Natural killer cell treated with Interleukin-12 subunit alpha and Interleukin-12 subunit beta and Interleukin-15 and Interleukin-18, amount 100 ng/mL, for 72 hours (primary cell): ENCODE measurements around the gene DCTN4. TPM values are rescaled to one million over a fixed set of nuclear protein-coding genes. Genes with fewer than 3 reads are reported as not detected.
A peak's percentile ranks its signal among the peaks of the same experiment; 100 is the strongest.

Experiments used
- ATAC-seq, 2 donors: fragments of 150-1000 bp; cut with Tn5 transposase in 1 of 2; sonication (Bioruptor Pico), chemical (Tn5 transposase) in 1 of 2; 2 replicates each; pipeline ENCODE4 v1.10.0; 2021
- DNase-seq: peaks from one replicate; pipeline ENCODE4 v3.0.0; 2022; ENCODE audit warnings: low spot score
- H3K27ac Mint-ChIP-seq, 2 donors: 1 replicate in 1 of 2; 2 replicates in 1 of 2; pipeline ENCODE4 v1.8.0; 2022; ENCODE audit warnings: mixed read lengths in 2 of 2, mild to moderate bottlenecking in 1 of 2, moderate library complexity in 1 of 2
- H3K27me3 Mint-ChIP-seq, 2 donors: 1 replicate in 1 of 2; 2 replicates in 1 of 2; pipeline ENCODE4 v1.8.0; 2022; ENCODE audit warnings: mixed read lengths in 2 of 2
- H3K36me3 Mint-ChIP-seq: one replicate; pipeline ENCODE4 v1.8.0; 2022; ENCODE audit warnings: mixed read lengths
- H3K4me1 Mint-ChIP-seq, 2 donors: 1 replicate in 1 of 2; 2 replicates in 1 of 2; pipeline ENCODE4 v1.8.0; 2022; ENCODE audit warnings: low read depth in 2 of 2, mixed read lengths in 2 of 2, mild to moderate bottlenecking in 1 of 2
- H3K4me3 Mint-ChIP-seq: one replicate; pipeline ENCODE4 v1.8.0; 2022; ENCODE audit warnings: mixed read lengths
- H3K9me3 Mint-ChIP-seq: 2 replicates; pipeline ENCODE4 v1.8.0; 2022; ENCODE audit warnings: mixed read lengths
- total RNA-seq, 2 donors: library from RNA; stranded (reverse); gene quantifications; one replicate each; pipeline ENCODE4 v1.2.3, GENCODE V29; 2022

DCTN4 gene
- total RNA-seq, 2 donors from 2014 or later, result 54.1 to 68.8 TPM

GRCh38 chr5:150662731-150663516, 95.9 kb downstream of the DCTN4 start:
- ATAC-seq, result peak in 1 of 2 donors; percentile 31
- Mint-ChIP-seq H3K4me3 (no peak overlapping the region), H3K27ac (no peak overlapping the region), H3K9me3 (no peaks in the 10 kb centered on the region), H3K36me3 (no peaks in the 10 kb centered on the region), H3K27me3 (peaks cover 4 to 8% of the 10 kb centered on the region in 2 donors), H3K4me1 (peaks cover 0 to under 1% of the 10 kb centered on the region in 2 donors)
- peak; percentile 37 for DNase-seq

- no peak overlapping the region for H3K27ac Mint-ChIP-seq
- no peak overlapping the region for H3K4me3 Mint-ChIP-seq
- no peaks in the 10 kb centered on the region for H3K36me3 Mint-ChIP-seq
- ATAC-seq, result no peak
- peaks cover 4 to 8% of the 10 kb centered on the region in 2 donors for H3K27me3 Mint-ChIP-seq
- H3K9me3 Mint-ChIP-seq, result no peaks in the 10 kb centered on the region
- H3K4me1 Mint-ChIP-seq, result peaks cover 8 to 9% of the 10 kb centered on the region in 2 donors
- DNase-seq, result peak; percentile 15
These were observed 96.8 kb downstream of the DCTN4 start for GRCh38 chr5:150661821-150662596.

- H3K27ac Mint-ChIP-seq, result no peak within 1 kb of the TSS
- DNase-seq (peak; percentile 8), ATAC-seq (no peak)
- no peaks in the 10 kb centered on the region for H3K9me3 Mint-ChIP-seq
- peaks cover 4 to 8% of the 10 kb centered on the region in 2 donors for H3K27me3 Mint-ChIP-seq
- no peak within 1 kb of the TSS for H3K4me3 Mint-ChIP-seq
- H3K4me1 Mint-ChIP-seq, result peaks cover 8 to 9% of the 10 kb centered on the region in 2 donors
- H3K36me3 Mint-ChIP-seq, result no peaks in the 10 kb centered on the region
These were observed 97.7 kb downstream of the DCTN4 start, which contains the start of gene MYOZ3 for GRCh38 chr5:150661086-150661485. TSS of gene MYOZ3 (plus strand) at chr5:150661251. CDS start at chr5:150662942, 1,691 bp downstream.

DNA sequence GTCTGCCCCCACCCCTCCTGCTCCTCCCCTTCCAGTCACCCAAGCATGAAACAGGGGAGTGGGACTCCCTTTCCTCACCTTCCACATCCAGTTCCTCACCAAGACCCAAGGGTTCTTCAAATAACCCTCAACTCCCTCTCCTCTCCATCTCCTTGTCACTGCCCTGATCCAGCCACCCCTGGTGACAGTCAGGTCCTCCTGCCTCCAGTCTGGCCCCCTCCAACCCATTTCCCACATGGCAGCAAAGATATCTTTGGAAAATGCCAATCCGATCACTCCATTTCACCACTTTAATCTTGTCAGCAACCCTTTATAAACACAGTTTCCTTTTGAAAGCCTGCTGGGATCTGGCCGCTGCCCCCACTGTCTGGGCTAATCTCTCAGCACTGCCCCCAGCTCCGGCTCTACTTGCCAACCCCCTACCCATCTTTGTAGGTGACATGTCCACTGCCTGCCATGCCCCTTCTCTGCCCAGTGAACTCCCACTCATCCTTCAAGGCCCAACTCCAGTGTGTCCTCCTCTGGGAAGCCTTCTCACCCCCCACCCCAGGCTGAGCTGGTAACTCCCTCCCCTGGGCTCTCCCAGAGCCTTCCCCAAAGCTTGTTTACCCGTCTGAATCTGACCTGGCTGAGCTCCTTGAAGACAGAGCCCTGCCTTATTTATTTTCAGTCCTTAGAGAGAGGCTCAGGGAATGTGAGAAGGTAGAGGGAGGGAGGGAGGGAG, 98.5 kb downstream of the DCTN4 start:
- Mint-ChIP-seq H3K4me1 (peaks cover 8 to 9% of the 10 kb centered on the region in 2 donors), H3K27me3 (peaks cover 4 to 8% of the 10 kb centered on the region in 2 donors), H3K4me3 (no peak overlapping the region), H3K27ac (no peak overlapping the region), H3K36me3 (no peaks in the 10 kb centered on the region), H3K9me3 (no peaks in the 10 kb centered on the region)
- ATAC-seq (no peak), DNase-seq (peak; percentile 55)

GRCh38 chr5:150659360-150660107, 99.3 kb downstream of the DCTN4 start:
- peak; percentile 58 for DNase-seq
- ATAC-seq, result no peak
- Mint-ChIP-seq H3K9me3 (no peaks in the 10 kb centered on the region), H3K4me3 (no peak overlapping the region), H3K36me3 (no peaks in the 10 kb centered on the region), H3K27me3 (peaks cover 2 to 8% of the 10 kb centered on the region in 2 donors), H3K4me1 (peaks cover 8 to 9% of the 10 kb centered on the region in 2 donors), H3K27ac (no peak overlapping the region)

DNA sequence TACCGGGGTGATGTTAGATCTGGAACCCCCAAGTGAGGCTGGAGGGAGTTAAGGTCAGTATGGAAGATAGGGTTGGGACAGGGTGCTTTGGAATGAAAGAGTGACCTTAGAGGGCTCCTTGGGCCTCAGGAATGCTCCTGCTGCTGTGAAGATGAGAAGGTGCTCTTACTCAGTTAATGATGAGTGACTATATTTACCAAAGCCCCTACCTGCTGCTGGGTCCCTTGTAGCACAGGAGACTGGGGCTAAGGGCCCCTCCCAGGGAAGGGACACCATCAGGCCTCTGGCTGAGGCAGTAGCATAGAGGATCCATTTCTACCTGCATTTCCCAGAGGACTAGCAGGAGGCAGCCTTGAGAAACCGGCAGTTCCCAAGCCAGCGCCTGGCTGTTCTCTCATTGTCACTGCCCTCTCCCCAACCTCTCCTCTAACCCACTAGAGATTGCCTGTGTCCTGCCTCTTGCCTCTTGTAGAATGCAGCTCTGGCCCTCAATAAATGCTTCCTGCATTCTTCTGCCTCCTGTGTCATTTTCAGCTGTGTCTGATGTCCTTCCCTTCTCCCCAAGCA, 100.0 kb downstream of the DCTN4 start:
- ATAC-seq (no peak), DNase-seq (peak; percentile 38)
- Mint-ChIP-seq H3K4me1 (peaks cover 8 to 9% of the 10 kb centered on the region in 2 donors), H3K27ac (no peak overlapping the region), H3K4me3 (no peak overlapping the region), H3K9me3 (no peaks in the 10 kb centered on the region), H3K27me3 (peaks cover 2 to 8% of the 10 kb centered on the region in 2 donors), H3K36me3 (no peaks in the 10 kb centered on the region)

Other genes with a start within 250 kb of the DCTN4 start
- gene SYNPO, start 118.4 kb downstream of the DCTN4 start, total RNA-seq, result 1 to 10 TPM; 1.0 to 9.3 TPM
- not detected for gene MYOZ3, start 97.8 kb downstream of the DCTN4 start, total RNA-seq
- 10 to 100 TPM; 72.5 to 80.0 TPM for gene RBM22, start 58.0 kb downstream of the DCTN4 start, total RNA-seq
- 10 to 100 TPM; 24.5 to 30.4 TPM for gene SMIM3, start 19.7 kb upstream of the DCTN4 start, total RNA-seq
- gene IRGM, start 87.5 kb upstream of the DCTN4 start, total RNA-seq, result 1 to 10 TPM; 1.5 to 2.2 TPM
- gene ZNF300, start 146.0 kb upstream of the DCTN4 start, total RNA-seq, result 1 to 10 TPM; 4.0 to 7.4 TPM